Liver (tissue), 3 donors: ENCODE results near the gene BRD4.

Experiments used
- CTCF ChIP-seq: fragments of 150-350 bp; IDR thresholded peaks from 2 replicates; pipeline ENCODE4 v1.5.1; 2017; ENCODE audit warnings: improper control_type of control experiment, low read depth, low read length; ENCODE audit not compliant: missing input control
- HNF4G ChIP-seq: IDR thresholded peaks from 2 replicates; pipeline ENCODE4 v1.6.1; 2016; ENCODE audit warnings: antibody characterized with exemption
- JUND ChIP-seq, 2 donors: IDR thresholded peaks; 2 replicates each; pipeline ENCODE4 v1.6.1; 2016; ENCODE audit warnings: antibody characterized with exemption in 2 of 2
- MAX ChIP-seq: IDR thresholded peaks from 2 replicates; pipeline ENCODE4 v1.6.1; 2016; ENCODE audit warnings: antibody characterized with exemption
- RXRA ChIP-seq, 2 donors: IDR thresholded peaks; 2 replicates each; pipeline ENCODE4 v1.6.1; 2017 to 2018; ENCODE audit warnings: antibody characterized with exemption in 2 of 2, mild to moderate bottlenecking in 1 of 2
- TF ChIP-seq, protein P1 (sequence below): IDR thresholded peaks from 2 replicates; pipeline ENCODE4 v1.6.1; 2016; ENCODE audit warnings: antibody characterized with exemption
- donor health status: healthy.
- donor health status: healthy.

GRCh38 chr19:15292847-15293582 is 39.3 kb downstream of the BRD4 start:
- TF ChIP-seq CTCF: no peak
- TF ChIP-seq JUND (IDR thresholded peaks at IDR 0.05): no peak
- TF ChIP-seq RXRA (IDR thresholded peaks at IDR 0.05): no peak
- no peak for TF ChIP-seq MAX
- no peak for TF ChIP-seq HNF4G
- TF ChIP-seq, protein P1, sequence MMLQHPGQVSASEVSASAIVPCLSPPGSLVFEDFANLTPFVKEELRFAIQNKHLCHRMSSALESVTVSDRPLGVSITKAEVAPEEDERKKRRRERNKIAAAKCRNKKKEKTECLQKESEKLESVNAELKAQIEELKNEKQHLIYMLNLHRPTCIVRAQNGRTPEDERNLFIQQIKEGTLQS: no peak
